Activated CD8-positive, alpha-beta T cell treated with anti-CD3 and anti-CD28 coated beads for 36 hours (primary cell): ENCODE results near the gene SOX13. TPM values are rescaled to one million over a fixed set of nuclear protein-coding genes. Genes with fewer than 3 reads are reported as not detected.

Source experiments
- ATAC-seq: fragments of 200-7000 bp; cut with Tn5 transposase; one replicate; pipeline ENCODE4 v1.10.0; 2021; ENCODE audit warnings: mild to moderate bottlenecking, moderate library complexity
- CTCF ChIA-PET: fragments of 350-600 bp; sonication (Branson Sonifier 250); formaldehyde crosslinking; loops from one replicate; lab custom pipeline; 2021; ENCODE audit warnings: antibody characterized with exemption; lab: Charles Lee
- POLR2A ChIA-PET: fragments of 350-600 bp; sonication (Branson Sonifier 250); formaldehyde crosslinking; loops from one replicate; lab custom pipeline; 2021; ENCODE audit warnings: antibody characterized with exemption; lab: Charles Lee
- DNase-seq: peaks from one replicate; pipeline ENCODE4 v3.0.0-alpha.2; 2020
- H3K27ac Mint-ChIP-seq: one replicate; pipeline ENCODE4 v1.8.0; 2021; ENCODE audit warnings: mild to moderate bottlenecking, mixed read lengths
- H3K27me3 Mint-ChIP-seq: one replicate; pipeline ENCODE4 v1.8.0; 2021; ENCODE audit warnings: mixed read lengths
- H3K36me3 Mint-ChIP-seq: one replicate; pipeline ENCODE4 v1.8.0; 2021; ENCODE audit warnings: low read depth, mixed read lengths
- H3K4me1 Mint-ChIP-seq: one replicate; pipeline ENCODE4 v1.8.0; 2021; ENCODE audit warnings: low read depth, mixed read lengths
- H3K4me3 Mint-ChIP-seq: one replicate; pipeline ENCODE4 v1.8.0; 2021; ENCODE audit warnings: mild to moderate bottlenecking, moderate library complexity, mixed read lengths
- H3K9me3 Mint-ChIP-seq: one replicate; pipeline ENCODE4 v1.8.0; 2021; ENCODE audit warnings: mixed read lengths
- intact Hi-C: fragments of 100-400 bp; cut with micrococcal nuclease; formaldehyde crosslinking; loops from one replicate; pipeline ENCODE4 v1.10.0; 2022
- total RNA-seq, 2 experiments: library from RNA; stranded (reverse); gene quantifications; one replicate each; pipeline ENCODE4 v1.2.3, GENCODE V29; 2021
- TF ChIP-seq, protein P1 (sequence below): fragments of 200-600 bp; IDR thresholded peaks from one replicate; pipeline ENCODE4 v1.8.0; 2022; ENCODE audit warnings: antibody characterized with exemption, mild to moderate bottlenecking

Gene SOX13
- total RNA-seq, 2 experiments from 2014 or later = 1.6 to 1.7 TPM

DNA sequence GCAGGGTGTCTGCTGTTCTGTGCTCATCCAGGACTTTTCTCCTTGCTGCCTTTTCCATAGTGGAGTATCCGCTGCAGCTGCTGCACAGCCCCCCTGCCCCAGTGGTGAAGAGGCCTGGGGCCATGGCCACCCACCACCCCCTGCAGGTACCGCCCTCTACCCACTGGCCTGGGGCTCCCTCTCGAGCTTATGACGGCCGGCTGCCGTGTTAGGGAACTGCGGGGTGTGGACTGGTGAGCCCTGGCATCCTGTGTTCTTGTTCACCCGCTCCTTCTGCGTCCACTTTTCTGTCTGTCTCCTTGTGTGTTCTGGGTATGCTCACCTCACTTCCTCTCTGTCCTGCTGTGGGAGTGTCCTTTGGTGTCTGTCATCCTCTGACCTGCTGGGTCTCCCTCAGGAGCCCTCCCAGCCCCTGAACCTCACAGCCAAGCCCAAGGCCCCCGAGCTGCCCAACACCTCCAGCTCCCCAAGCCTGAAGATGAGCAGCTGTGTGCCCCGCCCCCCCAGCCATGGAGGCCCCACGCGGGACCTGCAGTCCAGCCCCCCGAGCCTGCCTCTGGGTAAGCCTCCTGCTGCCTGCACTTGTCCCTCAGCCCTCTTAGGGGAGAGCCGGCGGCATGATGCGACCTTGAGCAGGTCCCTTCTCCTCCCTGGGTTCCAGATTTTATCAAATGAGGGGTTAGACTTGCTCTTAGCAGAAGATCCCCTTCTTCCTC, 49.1 kb downstream of the SOX13 start:
- H3K4me3 Mint-ChIP-seq = no peak overlapping the region
- ATAC-seq = no peak
- no peaks in the 10 kb centered on the region for H3K4me1 Mint-ChIP-seq
- H3K9me3 Mint-ChIP-seq = no peaks in the 10 kb centered on the region
- intact Hi-C loops = no loop called here
- TF ChIP-seq, protein P1, sequence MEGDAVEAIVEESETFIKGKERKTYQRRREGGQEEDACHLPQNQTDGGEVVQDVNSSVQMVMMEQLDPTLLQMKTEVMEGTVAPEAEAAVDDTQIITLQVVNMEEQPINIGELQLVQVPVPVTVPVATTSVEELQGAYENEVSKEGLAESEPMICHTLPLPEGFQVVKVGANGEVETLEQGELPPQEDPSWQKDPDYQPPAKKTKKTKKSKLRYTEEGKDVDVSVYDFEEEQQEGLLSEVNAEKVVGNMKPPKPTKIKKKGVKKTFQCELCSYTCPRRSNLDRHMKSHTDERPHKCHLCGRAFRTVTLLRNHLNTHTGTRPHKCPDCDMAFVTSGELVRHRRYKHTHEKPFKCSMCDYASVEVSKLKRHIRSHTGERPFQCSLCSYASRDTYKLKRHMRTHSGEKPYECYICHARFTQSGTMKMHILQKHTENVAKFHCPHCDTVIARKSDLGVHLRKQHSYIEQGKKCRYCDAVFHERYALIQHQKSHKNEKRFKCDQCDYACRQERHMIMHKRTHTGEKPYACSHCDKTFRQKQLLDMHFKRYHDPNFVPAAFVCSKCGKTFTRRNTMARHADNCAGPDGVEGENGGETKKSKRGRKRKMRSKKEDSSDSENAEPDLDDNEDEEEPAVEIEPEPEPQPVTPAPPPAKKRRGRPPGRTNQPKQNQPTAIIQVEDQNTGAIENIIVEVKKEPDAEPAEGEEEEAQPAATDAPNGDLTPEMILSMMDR = no peak
- DNase-seq = no peak
- no peaks in the 10 kb centered on the region for H3K36me3 Mint-ChIP-seq
- POLR2A ChIA-PET = no interaction called here
- CTCF ChIA-PET = interaction anchor here (1.7 kb wide), 1 partner anchor 251 kb away, joined by 7 read pairs; no protein-coding TSS in a partner anchor
- no peaks in the 10 kb centered on the region for H3K27me3 Mint-ChIP-seq
- H3K27ac Mint-ChIP-seq = no peak overlapping the region

- ChIA-PET CTCF (interaction anchor here (0.7 to 1.2 kb wide), 2 partner anchors 25 to 249 kb away, joined by 3 read pairs; no protein-coding TSS in a partner anchor), POLR2A (no interaction called here)
- intact Hi-C loops = no loop called here
- no peak overlapping the region for H3K4me3 Mint-ChIP-seq
- DNase-seq (no peak), ATAC-seq (no peak)
- no peaks in the 10 kb centered on the region for H3K27me3 Mint-ChIP-seq
- H3K36me3 Mint-ChIP-seq = no peaks in the 10 kb centered on the region
- TF ChIP-seq, protein P1 = peak; percentile 23
- no peaks in the 10 kb centered on the region for H3K9me3 Mint-ChIP-seq
- H3K4me1 Mint-ChIP-seq = no peaks in the 10 kb centered on the region
- H3K27ac Mint-ChIP-seq = no peak overlapping the region
Measured at GRCh38 chr1:204123376-204123775, 50.5 kb downstream of the SOX13 start.

DNA sequence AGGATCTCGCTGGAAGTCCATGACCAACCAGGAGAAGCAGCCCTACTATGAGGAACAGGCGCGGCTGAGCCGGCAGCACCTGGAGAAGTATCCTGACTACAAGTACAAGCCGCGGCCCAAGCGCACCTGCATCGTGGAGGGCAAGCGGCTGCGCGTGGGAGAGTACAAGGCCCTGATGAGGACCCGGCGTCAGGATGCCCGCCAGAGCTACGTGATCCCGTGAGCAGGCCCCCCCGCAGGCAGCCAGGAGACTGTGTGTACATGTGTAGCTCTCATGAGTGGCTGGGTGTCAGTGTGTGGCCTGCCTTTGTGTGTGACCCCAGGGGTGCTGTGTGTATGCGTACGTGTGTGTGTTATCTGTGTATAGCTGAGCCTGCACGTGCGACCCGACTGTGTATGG, 51.7 kb downstream of the SOX13 start:
- ATAC-seq (no peak), DNase-seq (no peak)
- no peaks in the 10 kb centered on the region for H3K27me3 Mint-ChIP-seq
- H3K9me3 Mint-ChIP-seq = no peaks in the 10 kb centered on the region
- no peak overlapping the region for H3K4me3 Mint-ChIP-seq
- ChIA-PET POLR2A (no interaction called here), CTCF (interaction anchor here (1.2 kb wide), 1 partner anchor 250 kb away, joined by 3 read pairs; no protein-coding TSS in a partner anchor)
- no peak overlapping the region for H3K27ac Mint-ChIP-seq
- H3K36me3 Mint-ChIP-seq = no peaks in the 10 kb centered on the region
- H3K4me1 Mint-ChIP-seq = peaks cover 5% of the 10 kb centered on the region
- TF ChIP-seq, protein P1 = no peak
- intact Hi-C loops = no loop called here

GRCh38 chr1:204125759-204126351, 52.9 kb downstream of the SOX13 start:
- H3K27ac Mint-ChIP-seq = no peak overlapping the region
- H3K27me3 Mint-ChIP-seq = no peaks in the 10 kb centered on the region
- H3K4me3 Mint-ChIP-seq = no peak overlapping the region
- DNase-seq (no peak), ATAC-seq (no peak)
- TF ChIP-seq, protein P1 = no peak
- ChIA-PET POLR2A (no interaction called here), CTCF (interaction anchor here (1.0 to 5.5 kb wide), 2 partner anchors 12 to 254 kb away, joined by 3 to 67 read pairs; no protein-coding TSS in a partner anchor)
- no peaks in the 10 kb centered on the region for H3K9me3 Mint-ChIP-seq
- peaks cover 5% of the 10 kb centered on the region for H3K4me1 Mint-ChIP-seq
- intact Hi-C loops = no loop called here
- H3K36me3 Mint-ChIP-seq = no peaks in the 10 kb centered on the region

DNA sequence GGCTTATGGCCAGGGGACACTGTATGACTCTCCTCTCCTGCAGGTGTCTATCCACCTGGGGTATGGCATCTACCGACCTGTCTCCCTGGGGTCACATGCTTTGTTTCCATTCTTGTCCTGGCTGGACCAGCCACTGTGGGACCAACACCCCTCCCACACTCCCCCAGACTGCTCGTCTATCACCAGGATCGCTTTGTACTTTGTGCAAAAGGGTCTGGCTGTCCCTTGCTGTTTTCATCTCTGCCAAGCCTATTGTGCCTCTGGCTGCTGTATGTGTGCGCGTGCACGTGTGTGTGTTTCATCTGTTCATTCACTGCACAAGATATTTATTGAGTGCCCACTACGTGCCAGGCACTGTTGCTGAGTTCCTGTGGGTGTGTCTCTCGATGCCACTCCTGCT, 53.5 kb downstream of the SOX13 start:
- Mint-ChIP-seq H3K4me3 (no peak overlapping the region), H3K36me3 (no peaks in the 10 kb centered on the region), H3K9me3 (no peaks in the 10 kb centered on the region), H3K27ac (no peak overlapping the region), H3K4me1 (peaks cover 5% of the 10 kb centered on the region), H3K27me3 (no peaks in the 10 kb centered on the region)
- ATAC-seq (no peak), DNase-seq (no peak)
- ChIA-PET POLR2A (no interaction called here), CTCF (interaction anchor here (1.0 to 5.5 kb wide), 2 partner anchors 13 to 255 kb away, joined by 3 to 67 read pairs; no protein-coding TSS in a partner anchor)
- TF ChIP-seq, protein P1 = no peak
- intact Hi-C loops = no loop called here
